ENCODE results near the gene MDM4. TPM values are rescaled to one million over a fixed set of nuclear protein-coding genes. Genes with fewer than 3 reads are reported as not detected.

The MDM4 gene
- total RNA-seq, 1 experiment from 2014 or later = 42.1 TPM

- TF ChIP-seq CTCF (IDR thresholded peaks at IDR 0.05) (no peak), SIN3A (IDR thresholded peaks at IDR 0.05; ENCODE audit: borderline replicate concordance, insufficient read depth, low read depth, low read length) (no peak), POLR2AphosphoS5 (IDR thresholded peaks at IDR 0.05; ENCODE audit: low read depth, low read length) (no peak), REST (IDR thresholded peaks at IDR 0.05; ENCODE audit: insufficient read depth in 1 of 2, low read depth in 2 of 2, low read length in 1 of 2) (no peak), TCF7L2 (IDR thresholded peaks at IDR 0.05; ENCODE audit: low read depth, low read length) (no peak)
- intact Hi-C loops (cut with micrococcal nuclease; ENCODE audit: unreplicated experiment) = no loop called here
- Histone ChIP-seq H3K27me3 (ENCODE audit: control insufficient read depth, insufficient read depth, low read length) (no peaks in the 10 kb centered on the region), H3K27ac (ENCODE audit: low read length) (no peak overlapping the region), H3K4me1 (ENCODE audit: control insufficient read depth, insufficient read depth, low read length) (peaks cover 11% of the 10 kb centered on the region), H3K9me3 (ENCODE audit: control insufficient read depth, insufficient read depth, low read depth, low read length) (no peaks in the 10 kb centered on the region), H3K4me3 (ENCODE audit: low read depth in 2 of 2, low read length in 2 of 2) (no peak overlapping the region), H3K36me3 (ENCODE audit: control insufficient read depth, insufficient read depth, low read length) (no peaks in the 10 kb centered on the region)
- ChIA-PET POLR2A (no interaction called here), CTCF (no interaction called here)
- in situ Hi-C loops (cut with HindIII; ENCODE audit: low pct_unique_long_range_greater_than_20kb, low sequenced_read_pairs) = no loop called here
- DNase-seq (ENCODE audit: low read depth, low spot score) (no peak), ATAC-seq (no peak)
- BruUV-seq (replicated peaks) = no TSS peak
Measured at GRCh38 chr1:204499511-204500468, 16.4 kb upstream of the MDM4 start.

GRCh38 chr1:204502241-204502640 is 14.0 kb upstream of the MDM4 start:
- no peak overlapping the region for H3K4me3 ChIP-seq (ENCODE audit: low read depth in 2 of 2, low read length in 2 of 2)
- BruUV-seq (replicated peaks) = no TSS peak
- H3K36me3 ChIP-seq (ENCODE audit: control insufficient read depth, insufficient read depth, low read length) = no peaks in the 10 kb centered on the region
- peaks cover 3% of the 10 kb centered on the region; the same call in 1 of the 2 replicates for H3K4me1 ChIP-seq (ENCODE audit: control insufficient read depth, insufficient read depth, low read length)
- H3K27ac ChIP-seq (ENCODE audit: low read length) = no peak overlapping the region
- no peak for TF ChIP-seq TCF7L2 (IDR thresholded peaks at IDR 0.05; ENCODE audit: low read depth, low read length)
- no peak for TF ChIP-seq CTCF (IDR thresholded peaks at IDR 0.05)
- TF ChIP-seq POLR2AphosphoS5 (IDR thresholded peaks at IDR 0.05; ENCODE audit: low read depth, low read length) = no peak
- no peak for TF ChIP-seq SIN3A (IDR thresholded peaks at IDR 0.05; ENCODE audit: borderline replicate concordance, insufficient read depth, low read depth, low read length)
- TF ChIP-seq REST (IDR thresholded peaks at IDR 0.05; ENCODE audit: insufficient read depth in 1 of 2, low read depth in 2 of 2, low read length in 1 of 2) = no peak
- H3K27me3 ChIP-seq (ENCODE audit: control insufficient read depth, insufficient read depth, low read length) = no peaks in the 10 kb centered on the region
- H3K9me3 ChIP-seq (ENCODE audit: control insufficient read depth, insufficient read depth, low read depth, low read length) = no peaks in the 10 kb centered on the region
- intact Hi-C loops (cut with micrococcal nuclease; ENCODE audit: unreplicated experiment) = loop anchor here (1.0 kb wide), 1 partner anchor 56 kb away; no protein-coding TSS in a partner anchor
- ChIA-PET POLR2A (no interaction called here), CTCF (interaction anchor here (1.4 to 1.5 kb wide), 2 partner anchors 56 to 71 kb away, joined by 5 to 17 read pairs; no protein-coding TSS in a partner anchor)
- in situ Hi-C loops (cut with HindIII; ENCODE audit: low pct_unique_long_range_greater_than_20kb, low sequenced_read_pairs) = no loop called here
- no peak for DNase-seq (ENCODE audit: low read depth, low spot score)
- ATAC-seq = no peak
